Measurements from ENCODE around the gene DPP10.

DNA sequence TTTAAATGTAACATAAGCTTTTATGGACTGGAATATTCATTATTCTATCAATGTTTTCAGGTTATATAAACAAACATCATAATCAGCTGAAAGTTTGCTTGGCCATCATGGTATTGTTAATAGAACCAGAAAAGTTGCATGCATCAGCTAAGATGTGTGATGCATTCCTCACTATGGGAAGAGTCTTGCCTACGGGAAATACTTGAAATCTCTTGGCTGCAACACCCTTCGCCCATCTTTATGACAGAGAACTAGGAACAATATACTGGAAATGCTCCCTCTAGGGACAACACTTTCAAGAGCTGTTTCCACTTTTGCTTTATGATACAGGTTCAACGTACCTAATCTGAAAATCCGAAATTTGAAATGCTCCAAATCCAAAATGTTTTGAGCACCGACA, 1390.8 kb downstream of the DPP10 start:
- no peak for TF ChIP-seq CTCF (IDR thresholded peaks at IDR 0.05)
- no peak for TF ChIP-seq POLR2A (IDR thresholded peaks at IDR 0.05)

Data from esophagus squamous epithelium (tissue), 4 donors.